Psoas muscle (tissue), 8 donors: Measurements from ENCODE around the gene PCDHGB7. TPM values are rescaled to one million over a fixed set of nuclear protein-coding genes. Genes with fewer than 3 reads are reported as not detected.
"Not testable (repeated sequence)": the region's sequence is repeated elsewhere in the genome, so short reads cannot be mapped to it uniquely, and the experiment has no call there.

Experiments used
- ATAC-seq, 4 donors: fragments of 200-7000 bp; cut with Tn5 transposase; one replicate each; pipeline ENCODE4 v1.9.1; 2020; ENCODE audit warnings: moderate library complexity in 3 of 4, mild to moderate bottlenecking in 2 of 4
- DNase-seq, 2 donors: peaks; one replicate each; pipeline ENCODE4 v3.0.0-alpha.2; 2020
- H3K27ac ChIP-seq: fragments of 200-600 bp; one replicate; pipeline ENCODE4 v1.8.0; 2022
- H3K27me3 ChIP-seq, 3 donors: fragments of 200-600 bp in 1 of 3; one replicate each; pipeline versions ENCODE4 v1.6.1 to v1.8.0; 2013 to 2022; ENCODE audit warnings: low read length in 2 of 3, mild to moderate bottlenecking in 2 of 3, moderate library complexity in 1 of 3; ENCODE audit not compliant: insufficient read depth in 3 of 3
- H3K36me3 ChIP-seq, 2 donors: fragments of 200-600 bp in 1 of 2; one replicate each; pipeline versions ENCODE4 v1.6.1 to v1.8.0; 2013 to 2022; ENCODE audit warnings: low read depth in 1 of 2, mild to moderate bottlenecking in 1 of 2, moderate library complexity in 1 of 2; ENCODE audit not compliant: insufficient read depth in 1 of 2
- H3K4me1 ChIP-seq: fragments of 200-600 bp; one replicate; pipeline ENCODE4 v1.8.0; 2022
- H3K4me3 ChIP-seq: fragments of 200-600 bp; one replicate; pipeline ENCODE4 v1.8.0; 2022; ENCODE audit warnings: mild to moderate bottlenecking
- H3K9me3 ChIP-seq: fragments of 200-600 bp; one replicate; pipeline ENCODE4 v1.8.0; 2022
- WGBS, 3 donors: extraction: QIAGEN DNeasy Blood & Tissue Kit; methylation state at CpG; one replicate each; pipeline versions ENCODE4 v1.1.6 to v1.1.7; 2013; 5-methylcytosine and 5-hydroxymethylcytosine counted together
- intact Hi-C, 2 donors: fragments of 100-400 bp; cut with DNase I; formaldehyde crosslinking; loops; one replicate each; pipeline versions ENCODE4 v1.11.0 to v1.14.2; 2022
- polyA plus RNA-seq, 3 donors: library from polyadenylated mRNA; stranded (reverse); fragments of 200-250 nt; gene quantifications; one replicate each; pipeline ENCODE4 v1.2.3, GENCODE V29; 2013
- total RNA-seq, 4 donors: library from RNA; stranded (reverse); fragmentation: NEBNext Ultra II Directional in 2 of 4; extraction: Animal tissue kit (Norgen Biotek cat#: 25700) in 2 of 4; gene quantifications; one replicate each; pipeline versions ENCODE4 v1.2.1 to v1.2.4, GENCODE V29; 2021 to 2023
- TF ChIP-seq, protein P1 (sequence below): fragments of 200-600 bp; IDR thresholded peaks from one replicate; pipeline ENCODE4 v1.8.0; 2022; ENCODE audit warnings: antibody characterized with exemption
- donor health status: healthy with polysubstance abuse.
- donor health status: DM: no; HTN: no; CAD: no; lungs with moderate emphysema.
- donor health status: Bipolar disorder and iron deficiency.
- donor health status: healthy.
- donor health status: DM: yes; HTN: yes; CAD: no.
- donor health status: DM: no; HTN: no; CAD: no.
- donor health status: DM: no; HTN: no; CAD: no.
- donor health status: DM: yes; HTN: yes; CAD: no.

Gene PCDHGB7
- total and polyA plus RNA-seq, 7 donors = 0.70 to 7.2 (median 3.8) TPM

DNA sequence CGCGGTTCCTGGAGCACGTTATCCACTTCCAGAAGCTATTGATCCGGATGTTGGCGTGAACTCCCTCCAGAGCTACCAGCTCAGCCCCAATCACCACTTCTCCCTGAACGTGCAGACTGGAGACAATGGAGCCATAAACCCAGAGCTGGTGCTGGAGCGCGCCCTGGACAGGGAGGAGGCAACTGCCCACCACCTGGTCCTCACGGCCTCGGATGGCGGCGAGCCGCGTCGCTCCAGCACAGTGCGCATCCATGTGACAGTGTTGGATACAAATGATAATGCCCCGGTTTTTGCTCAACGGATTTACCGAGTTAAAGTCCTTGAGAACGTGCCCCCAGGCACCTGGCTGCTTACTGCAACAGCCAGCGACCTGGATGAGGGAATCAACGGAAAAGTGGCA is 14.1 kb upstream of the PCDHGB7 start:
- Histone ChIP-seq H3K4me3 (peak overlapping the region; percentile 47), H3K9me3 (peaks cover 4% of the 10 kb centered on the region), H3K4me1 (peaks cover 4% of the 10 kb centered on the region), H3K36me3 (no peaks in the 10 kb centered on the region), H3K27me3 (peaks cover 0 to 38% (median 17%) of the 10 kb centered on the region in 3 donors), H3K27ac (no peak overlapping the region)
- no peak for DNase-seq
- intact Hi-C loops = no loop called here
- TF ChIP-seq, protein P1, sequence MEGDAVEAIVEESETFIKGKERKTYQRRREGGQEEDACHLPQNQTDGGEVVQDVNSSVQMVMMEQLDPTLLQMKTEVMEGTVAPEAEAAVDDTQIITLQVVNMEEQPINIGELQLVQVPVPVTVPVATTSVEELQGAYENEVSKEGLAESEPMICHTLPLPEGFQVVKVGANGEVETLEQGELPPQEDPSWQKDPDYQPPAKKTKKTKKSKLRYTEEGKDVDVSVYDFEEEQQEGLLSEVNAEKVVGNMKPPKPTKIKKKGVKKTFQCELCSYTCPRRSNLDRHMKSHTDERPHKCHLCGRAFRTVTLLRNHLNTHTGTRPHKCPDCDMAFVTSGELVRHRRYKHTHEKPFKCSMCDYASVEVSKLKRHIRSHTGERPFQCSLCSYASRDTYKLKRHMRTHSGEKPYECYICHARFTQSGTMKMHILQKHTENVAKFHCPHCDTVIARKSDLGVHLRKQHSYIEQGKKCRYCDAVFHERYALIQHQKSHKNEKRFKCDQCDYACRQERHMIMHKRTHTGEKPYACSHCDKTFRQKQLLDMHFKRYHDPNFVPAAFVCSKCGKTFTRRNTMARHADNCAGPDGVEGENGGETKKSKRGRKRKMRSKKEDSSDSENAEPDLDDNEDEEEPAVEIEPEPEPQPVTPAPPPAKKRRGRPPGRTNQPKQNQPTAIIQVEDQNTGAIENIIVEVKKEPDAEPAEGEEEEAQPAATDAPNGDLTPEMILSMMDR = no peak
- 36 to 42% (median 39%) methylated on average over 22 of the region's 22 CpGs for WGBS, 3 donors
- ATAC-seq = no peak

DNA sequence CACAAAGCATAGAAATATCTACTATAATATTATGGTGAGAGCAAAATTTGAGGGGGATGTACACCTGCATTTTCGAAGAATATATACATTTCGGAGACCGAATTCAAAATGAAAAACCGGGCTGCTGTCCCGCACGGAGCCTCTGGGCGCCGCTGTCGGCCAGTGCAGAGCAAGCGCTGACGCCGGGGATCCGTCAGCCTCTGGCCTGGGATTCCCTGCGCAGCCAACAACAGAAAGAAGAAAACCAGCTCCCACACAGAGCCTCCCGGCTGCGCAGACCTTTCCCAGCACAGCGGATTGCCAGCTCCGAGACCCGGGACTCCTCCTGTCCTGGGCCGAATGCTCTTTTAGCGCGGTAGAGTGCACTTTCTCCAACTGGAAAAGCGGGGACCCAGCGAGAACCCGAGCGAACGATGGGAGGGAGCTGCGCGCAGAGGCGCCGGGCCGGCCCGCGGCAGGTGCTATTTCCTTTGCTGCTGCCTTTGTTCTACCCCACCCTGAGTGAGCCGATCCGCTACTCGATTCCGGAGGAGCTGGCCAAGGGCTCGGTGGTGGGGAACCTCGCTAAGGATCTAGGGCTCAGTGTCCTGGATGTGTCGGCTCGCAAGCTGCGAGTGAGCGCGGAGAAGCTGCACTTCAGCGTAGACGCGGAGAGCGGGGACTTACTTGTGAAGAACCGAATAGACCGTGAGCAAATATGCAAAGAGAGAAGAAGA is 9.5 kb upstream of the PCDHGB7 start, which contains the start of gene PCDHGB6:
Gene PCDHGB6 (plus strand): TSS at position 232 of the 716 bp plus-strand sequence. CDS start 182 bp downstream, at position 414.
- H3K4me1 ChIP-seq, H3K9me3 ChIP-seq, H3K36me3 ChIP-seq, intact Hi-C loops: not testable (repeated sequence)
- DNase-seq (peak; percentile 50 to 72), ATAC-seq (peak; percentile 80 to 89 (median 86))
- TF ChIP-seq, protein P1 = peak; percentile 70
- Histone ChIP-seq H3K27ac (peak within 1 kb of the TSS; percentile 51), H3K4me3 (peak within 1 kb of the TSS; percentile 62), H3K27me3 (peaks cover 0 to 19% (median 8%) of the 10 kb centered on the region in 3 donors)
- WGBS, 3 donors = 9 to 16% (median 13%) methylated on average over 43 to 51 of the region's 51 CpGs

DNA sequence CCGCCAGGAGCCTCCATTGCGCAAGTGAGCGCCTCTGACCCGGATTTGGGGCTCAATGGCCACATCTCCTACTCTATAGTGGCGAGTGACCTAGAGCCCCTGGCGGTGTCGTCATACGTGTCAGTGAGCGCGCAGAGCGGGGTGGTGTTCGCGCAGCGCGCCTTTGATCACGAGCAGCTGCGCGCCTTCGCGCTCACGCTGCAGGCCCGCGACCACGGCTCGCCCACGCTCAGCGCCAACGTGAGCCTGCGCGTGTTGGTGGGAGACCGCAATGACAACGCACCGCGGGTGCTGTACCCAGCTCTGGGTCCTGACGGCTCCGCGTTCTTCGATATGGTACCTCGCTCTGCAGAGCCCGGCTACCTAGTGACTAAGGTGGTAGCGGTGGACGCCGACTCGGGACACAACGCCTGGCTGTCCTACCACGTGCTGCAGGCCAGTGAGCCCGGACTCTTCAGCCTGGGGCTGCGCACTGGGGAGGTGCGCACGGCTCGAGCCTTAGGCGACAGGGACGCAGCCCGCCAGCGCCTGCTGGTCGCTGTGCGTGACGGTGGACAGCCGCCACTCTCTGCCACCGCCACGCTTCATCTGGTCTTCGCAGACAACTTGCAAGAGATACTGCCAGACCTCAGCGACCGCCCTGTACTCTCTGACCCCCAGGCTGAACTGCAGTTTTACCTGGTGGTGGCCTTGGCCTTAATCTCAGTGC is 7.7 kb upstream of the PCDHGB7 start:
- 33 to 39% (median 39%) methylated on average over 64 of the region's 64 CpGs for WGBS, 3 donors
- TF ChIP-seq, protein P1 = no peak
- Histone ChIP-seq H3K27ac (no peak overlapping the region), H3K27me3 (peaks cover 0 to 18% (median 2%) of the 10 kb centered on the region in 3 donors), H3K9me3 (peaks cover 7% of the 10 kb centered on the region), H3K36me3 (no peaks in the 10 kb centered on the region), H3K4me3 (peak overlapping the region; percentile 62), H3K4me1 (no peaks in the 10 kb centered on the region)
- DNase-seq (no peak), ATAC-seq (no peak)
- intact Hi-C loops = no loop called here

DNA sequence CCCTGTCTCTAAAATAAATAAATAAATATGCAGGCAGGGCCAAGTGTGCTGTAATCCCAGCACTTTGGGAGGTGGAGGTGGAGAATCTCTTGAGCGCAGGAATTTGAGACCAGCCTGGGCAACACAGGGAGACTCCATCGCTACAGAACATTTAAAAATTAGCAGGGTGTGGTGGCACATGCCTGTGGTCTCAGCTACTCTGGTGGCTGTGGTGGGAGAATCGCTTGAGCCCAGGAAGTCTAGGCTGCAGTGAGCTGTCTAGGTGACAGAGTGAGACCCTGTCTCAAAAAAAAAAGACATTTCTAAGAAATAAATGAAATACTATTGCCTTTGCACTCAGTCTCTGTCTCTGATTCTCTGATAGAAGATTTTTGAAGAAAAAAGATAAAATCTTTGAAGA is 5.9 kb upstream of the PCDHGB7 start:
- peaks cover 7% of the 10 kb centered on the region for H3K9me3 ChIP-seq
- WGBS, 3 donors = 69 to 74% (median 69%) methylated on average over 3 of the region's 3 CpGs
- ATAC-seq = no peak
- H3K36me3 ChIP-seq = no peaks in the 10 kb centered on the region
- H3K4me3 ChIP-seq = peak overlapping the region; percentile 62
- DNase-seq = no peak
- no peaks in the 10 kb centered on the region for H3K4me1 ChIP-seq
- TF ChIP-seq, protein P1 = no peak
- H3K27ac ChIP-seq = no peak overlapping the region
- intact Hi-C loops = no loop called here
- peaks cover 0 to 22% (median 0%) of the 10 kb centered on the region in 3 donors for H3K27me3 ChIP-seq
